Astrocyte of the spinal cord (primary cell): ENCODE data around the gene OAS2.

Experiments
- DNase-seq: peaks from one replicate; pipeline ENCODE4 v3.0.0; 2011; ENCODE audit warnings: low read depth, low spot score
- H3K4me3 ChIP-seq: 2 replicates; pipeline ENCODE4 v1.5.1; 2011; ENCODE audit warnings: low read depth, mild to moderate bottlenecking, low read length, moderate library complexity
- in situ Hi-C: cut with HindIII; loops from 2 replicates; pipeline ENCODE4 v1.10.0; 2017; ENCODE audit warnings: low sequenced_read_pairs
- TF ChIP-seq, protein P1 (sequence below): IDR thresholded peaks from 2 replicates; pipeline ENCODE4 v1.5.1; 2012; ENCODE audit warnings: low read depth, mild to moderate bottlenecking, low read length, inconsistent platforms

The OAS2 gene

GRCh38 chr12:112970391-112970790 is 7.9 kb upstream of the OAS2 start:
- in situ Hi-C loops: no loop called here
- TF ChIP-seq, protein P1, sequence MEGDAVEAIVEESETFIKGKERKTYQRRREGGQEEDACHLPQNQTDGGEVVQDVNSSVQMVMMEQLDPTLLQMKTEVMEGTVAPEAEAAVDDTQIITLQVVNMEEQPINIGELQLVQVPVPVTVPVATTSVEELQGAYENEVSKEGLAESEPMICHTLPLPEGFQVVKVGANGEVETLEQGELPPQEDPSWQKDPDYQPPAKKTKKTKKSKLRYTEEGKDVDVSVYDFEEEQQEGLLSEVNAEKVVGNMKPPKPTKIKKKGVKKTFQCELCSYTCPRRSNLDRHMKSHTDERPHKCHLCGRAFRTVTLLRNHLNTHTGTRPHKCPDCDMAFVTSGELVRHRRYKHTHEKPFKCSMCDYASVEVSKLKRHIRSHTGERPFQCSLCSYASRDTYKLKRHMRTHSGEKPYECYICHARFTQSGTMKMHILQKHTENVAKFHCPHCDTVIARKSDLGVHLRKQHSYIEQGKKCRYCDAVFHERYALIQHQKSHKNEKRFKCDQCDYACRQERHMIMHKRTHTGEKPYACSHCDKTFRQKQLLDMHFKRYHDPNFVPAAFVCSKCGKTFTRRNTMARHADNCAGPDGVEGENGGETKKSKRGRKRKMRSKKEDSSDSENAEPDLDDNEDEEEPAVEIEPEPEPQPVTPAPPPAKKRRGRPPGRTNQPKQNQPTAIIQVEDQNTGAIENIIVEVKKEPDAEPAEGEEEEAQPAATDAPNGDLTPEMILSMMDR: no peak
- DNase-seq: no peak
- H3K4me3 ChIP-seq: no peak overlapping the region

DNA sequence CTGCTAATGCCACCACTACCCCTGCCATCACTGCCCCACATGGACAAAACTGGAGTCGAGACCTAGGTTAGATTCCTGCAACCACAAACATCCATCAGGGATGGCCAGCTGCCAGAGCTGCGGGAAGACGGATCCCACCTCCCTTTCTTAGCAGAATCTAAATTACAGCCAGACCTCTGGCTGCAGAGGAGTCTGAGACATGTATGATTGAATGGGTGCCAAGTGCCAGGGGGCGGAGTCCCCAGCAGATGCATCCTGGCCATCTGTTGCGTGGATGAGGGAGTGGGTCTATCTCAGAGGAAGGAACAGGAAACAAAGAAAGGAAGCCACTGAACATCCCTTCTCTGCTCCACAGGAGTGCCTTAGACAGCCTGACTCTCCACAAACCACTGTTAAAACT is 7.1 kb upstream of the OAS2 start:
- DNase-seq: no peak
- in situ Hi-C loops: no loop called here
- H3K4me3 ChIP-seq: no peak overlapping the region
- TF ChIP-seq, protein P1: no peak

DNA sequence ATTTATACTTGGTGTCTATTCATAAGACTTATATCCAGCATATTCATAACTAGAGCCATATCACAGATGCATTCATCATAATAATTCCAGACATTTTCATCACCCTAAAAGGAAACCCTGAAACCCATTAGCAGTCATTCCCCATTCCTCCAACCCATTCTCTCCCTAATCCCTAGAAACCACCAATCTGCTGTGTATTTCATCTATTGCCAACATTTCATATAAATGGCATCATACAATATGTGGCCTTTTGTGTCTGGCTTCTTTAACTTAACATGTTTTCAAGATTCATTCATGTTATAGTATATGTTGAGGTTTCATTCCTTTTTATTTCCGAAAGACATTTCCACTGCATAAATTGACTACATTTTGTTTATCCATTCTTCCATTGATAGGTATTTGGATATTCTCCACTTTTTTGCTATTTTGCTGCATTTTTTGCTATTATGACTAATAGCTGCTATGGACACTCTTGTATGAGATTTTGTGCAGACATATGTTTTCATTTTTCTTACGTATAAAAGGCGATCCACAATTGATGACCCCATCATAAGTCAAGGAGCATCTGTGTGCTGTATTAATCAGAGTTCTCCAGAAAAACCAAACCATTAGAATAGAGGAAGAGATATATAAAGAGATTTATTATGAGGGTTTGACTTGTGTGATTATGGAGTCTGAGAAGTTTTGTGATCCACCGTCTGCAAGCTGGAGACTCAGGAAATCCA is 5.1 kb upstream of the OAS2 start:
- H3K4me3 ChIP-seq: no peak overlapping the region
- in situ Hi-C loops: no loop called here
- DNase-seq: no peak
- TF ChIP-seq, protein P1: no peak

- TF ChIP-seq, protein P1: no peak
- DNase-seq: no peak
- in situ Hi-C loops: no loop called here
- H3K4me3 ChIP-seq: no peak overlapping the region
Observed at GRCh38 chr12:112973818-112974231, 4.5 kb upstream of the OAS2 start.

DNA sequence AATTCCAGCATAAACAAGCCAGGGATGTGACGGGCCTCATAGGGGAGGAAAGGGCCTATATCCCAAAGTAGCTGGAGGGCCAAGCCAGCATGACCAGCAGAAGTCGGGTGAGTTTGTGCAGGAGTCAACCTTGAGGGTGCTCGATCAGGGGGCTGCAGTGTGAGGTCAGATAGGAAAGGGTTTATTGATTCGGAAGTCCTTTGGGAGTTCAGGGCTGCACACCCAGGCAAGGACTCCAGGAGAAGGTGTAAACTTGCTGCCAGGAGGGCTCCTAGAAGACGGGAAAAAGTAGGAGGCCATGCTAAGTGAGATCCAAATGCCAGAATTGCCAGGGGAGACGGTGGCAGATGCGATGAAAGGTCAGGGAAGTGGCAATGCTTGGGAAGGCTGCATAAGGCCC is 3.4 kb upstream of the OAS2 start:
- TF ChIP-seq, protein P1: no peak
- DNase-seq: no peak

DNA sequence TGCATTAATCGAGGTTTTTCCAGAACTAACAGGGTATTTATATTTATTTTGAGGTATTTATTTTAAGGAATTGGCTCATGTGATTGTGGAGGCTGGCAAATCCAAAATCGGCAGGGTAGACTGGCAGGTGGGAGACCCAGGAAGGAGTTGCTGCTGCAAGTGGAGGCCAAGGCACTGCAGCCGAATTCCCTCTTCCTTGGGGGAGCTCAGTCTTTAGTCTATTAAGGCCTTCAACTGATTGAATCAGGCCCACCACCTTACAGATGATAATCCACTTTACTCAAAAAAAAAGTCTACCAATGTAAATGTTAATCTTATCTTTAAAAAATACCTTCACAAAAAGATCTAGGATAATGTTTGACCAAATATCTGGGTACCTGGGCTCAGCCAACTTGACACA is 1.2 kb upstream of the OAS2 start:
- no peak overlapping the region for H3K4me3 ChIP-seq
- in situ Hi-C loops: no loop called here
- TF ChIP-seq, protein P1: no peak
- DNase-seq: no peak

More for the DNA sequence above, 3.4 kb upstream of the OAS2 start:
- no peak overlapping the region for H3K4me3 ChIP-seq
- in situ Hi-C loops: no loop called here
